ENCODE data around the gene TIMM10. TPM values are rescaled to one million over a fixed set of nuclear protein-coding genes. Genes with fewer than 3 reads are reported as not detected.

Gene TIMM10
- total RNA-seq, 1 experiment from 2014 or later, result 68.5 TPM

DNA sequence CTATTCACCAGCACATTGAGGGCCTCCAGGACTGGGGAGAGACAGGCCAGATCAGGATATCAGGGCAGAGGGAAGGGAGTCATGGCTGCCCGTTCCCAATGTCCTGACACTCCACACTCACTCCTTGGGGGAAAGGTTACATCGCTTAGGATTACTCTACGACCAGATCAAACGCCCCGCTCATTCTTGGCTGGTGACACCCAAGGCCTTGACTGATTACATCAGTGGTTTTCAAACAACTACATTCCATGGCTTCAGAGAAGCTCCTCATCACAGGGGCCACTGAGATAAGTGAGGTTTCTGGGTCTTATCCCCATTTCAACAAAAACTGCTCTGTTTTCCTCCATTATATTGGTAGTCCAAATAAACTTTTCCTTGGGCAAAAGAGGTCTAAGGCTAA is 21.9 kb upstream of the TIMM10 start:
- no peaks in the 10 kb centered on the region for H3K9me3 Mint-ChIP-seq (ENCODE audit: low read depth, unreplicated experiment)
- TF ChIP-seq, protein P1, sequence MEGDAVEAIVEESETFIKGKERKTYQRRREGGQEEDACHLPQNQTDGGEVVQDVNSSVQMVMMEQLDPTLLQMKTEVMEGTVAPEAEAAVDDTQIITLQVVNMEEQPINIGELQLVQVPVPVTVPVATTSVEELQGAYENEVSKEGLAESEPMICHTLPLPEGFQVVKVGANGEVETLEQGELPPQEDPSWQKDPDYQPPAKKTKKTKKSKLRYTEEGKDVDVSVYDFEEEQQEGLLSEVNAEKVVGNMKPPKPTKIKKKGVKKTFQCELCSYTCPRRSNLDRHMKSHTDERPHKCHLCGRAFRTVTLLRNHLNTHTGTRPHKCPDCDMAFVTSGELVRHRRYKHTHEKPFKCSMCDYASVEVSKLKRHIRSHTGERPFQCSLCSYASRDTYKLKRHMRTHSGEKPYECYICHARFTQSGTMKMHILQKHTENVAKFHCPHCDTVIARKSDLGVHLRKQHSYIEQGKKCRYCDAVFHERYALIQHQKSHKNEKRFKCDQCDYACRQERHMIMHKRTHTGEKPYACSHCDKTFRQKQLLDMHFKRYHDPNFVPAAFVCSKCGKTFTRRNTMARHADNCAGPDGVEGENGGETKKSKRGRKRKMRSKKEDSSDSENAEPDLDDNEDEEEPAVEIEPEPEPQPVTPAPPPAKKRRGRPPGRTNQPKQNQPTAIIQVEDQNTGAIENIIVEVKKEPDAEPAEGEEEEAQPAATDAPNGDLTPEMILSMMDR (IDR thresholded peaks at IDR 0.05; ENCODE audit: unreplicated experiment), result no peak
- CTCF ChIA-PET, result no interaction called here
- no peak overlapping the region for H3K4me3 Mint-ChIP-seq (ENCODE audit: low read depth, unreplicated experiment)
- no peak overlapping the region for H3K27ac Mint-ChIP-seq (ENCODE audit: unreplicated experiment)
- no TSS peak for BruUV-seq (replicated peaks)
- H3K4me1 Mint-ChIP-seq (ENCODE audit: low read depth, unreplicated experiment), result no peaks in the 10 kb centered on the region
- no peak for DNase-seq
- intact Hi-C loops (cut with micrococcal nuclease; ENCODE audit: unreplicated experiment), result no loop called here
- peaks cover 4% of the 10 kb centered on the region for H3K36me3 Mint-ChIP-seq (ENCODE audit: insufficient read depth, unreplicated experiment)
- H3K27me3 Mint-ChIP-seq (ENCODE audit: unreplicated experiment), result no peaks in the 10 kb centered on the region

DNA sequence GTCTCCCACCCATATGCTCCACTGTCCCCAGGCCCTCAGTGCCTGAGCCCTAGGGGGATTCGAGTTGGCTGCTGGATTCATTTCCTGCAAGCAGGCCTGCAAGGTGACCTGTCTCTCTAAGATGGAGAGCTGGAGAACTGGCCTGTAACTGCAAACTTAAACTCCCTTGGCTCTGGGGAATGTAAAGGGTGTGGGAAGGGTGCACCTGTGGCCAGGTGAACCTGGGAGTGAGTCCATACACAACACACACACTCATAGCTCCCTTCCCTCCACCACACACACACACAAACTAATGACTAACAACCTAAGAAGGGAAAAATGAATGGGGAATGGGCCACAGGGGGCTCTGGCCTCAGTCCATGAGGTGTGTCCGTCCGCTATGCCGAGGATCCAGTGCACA is 21.4 kb upstream of the TIMM10 start:
- intact Hi-C loops (cut with micrococcal nuclease; ENCODE audit: unreplicated experiment), result no loop called here
- TF ChIP-seq, protein P1 (IDR thresholded peaks at IDR 0.05; ENCODE audit: unreplicated experiment), result no peak
- Mint-ChIP-seq H3K27me3 (ENCODE audit: unreplicated experiment) (no peaks in the 10 kb centered on the region), H3K27ac (ENCODE audit: unreplicated experiment) (no peak overlapping the region), H3K36me3 (ENCODE audit: insufficient read depth, unreplicated experiment) (peaks cover 4% of the 10 kb centered on the region), H3K4me3 (ENCODE audit: low read depth, unreplicated experiment) (no peak overlapping the region), H3K9me3 (ENCODE audit: low read depth, unreplicated experiment) (no peaks in the 10 kb centered on the region), H3K4me1 (ENCODE audit: low read depth, unreplicated experiment) (no peaks in the 10 kb centered on the region)
- TSS peak; percentile 76 for BruUV-seq (replicated peaks)
- no peak for DNase-seq
- CTCF ChIA-PET, result no interaction called here

DNA sequence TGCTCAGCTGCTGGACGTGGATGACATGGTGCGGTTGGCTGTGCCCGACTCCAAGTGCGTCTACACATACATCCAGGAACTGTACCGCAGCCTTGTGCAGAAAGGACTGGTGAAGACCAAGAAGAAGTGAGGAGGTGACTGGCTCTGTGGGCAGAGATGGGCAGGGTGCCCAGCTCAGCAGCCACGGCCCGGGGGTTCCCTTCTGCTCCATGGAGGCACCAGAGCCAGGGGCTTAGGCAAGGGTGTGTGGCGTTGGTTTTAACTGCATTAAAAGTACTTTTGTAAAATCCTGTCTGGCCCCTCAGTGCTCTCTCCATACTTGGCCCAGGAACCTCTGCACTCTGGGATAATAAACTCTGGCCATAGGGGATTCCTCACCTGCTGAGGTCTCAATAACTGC is 19.4 kb upstream of the TIMM10 start:
- CTCF ChIA-PET, result no interaction called here
- no peak for DNase-seq
- no peak overlapping the region for H3K27ac Mint-ChIP-seq (ENCODE audit: unreplicated experiment)
- no TSS peak for BruUV-seq (replicated peaks)
- intact Hi-C loops (cut with micrococcal nuclease; ENCODE audit: unreplicated experiment), result no loop called here
- no peaks in the 10 kb centered on the region for H3K27me3 Mint-ChIP-seq (ENCODE audit: unreplicated experiment)
- H3K4me1 Mint-ChIP-seq (ENCODE audit: low read depth, unreplicated experiment), result no peaks in the 10 kb centered on the region
- no peaks in the 10 kb centered on the region for H3K9me3 Mint-ChIP-seq (ENCODE audit: low read depth, unreplicated experiment)
- no peaks in the 10 kb centered on the region for H3K36me3 Mint-ChIP-seq (ENCODE audit: insufficient read depth, unreplicated experiment)
- H3K4me3 Mint-ChIP-seq (ENCODE audit: low read depth, unreplicated experiment), result no peak overlapping the region
- TF ChIP-seq, protein P1 (IDR thresholded peaks at IDR 0.05; ENCODE audit: unreplicated experiment), result no peak

DNA sequence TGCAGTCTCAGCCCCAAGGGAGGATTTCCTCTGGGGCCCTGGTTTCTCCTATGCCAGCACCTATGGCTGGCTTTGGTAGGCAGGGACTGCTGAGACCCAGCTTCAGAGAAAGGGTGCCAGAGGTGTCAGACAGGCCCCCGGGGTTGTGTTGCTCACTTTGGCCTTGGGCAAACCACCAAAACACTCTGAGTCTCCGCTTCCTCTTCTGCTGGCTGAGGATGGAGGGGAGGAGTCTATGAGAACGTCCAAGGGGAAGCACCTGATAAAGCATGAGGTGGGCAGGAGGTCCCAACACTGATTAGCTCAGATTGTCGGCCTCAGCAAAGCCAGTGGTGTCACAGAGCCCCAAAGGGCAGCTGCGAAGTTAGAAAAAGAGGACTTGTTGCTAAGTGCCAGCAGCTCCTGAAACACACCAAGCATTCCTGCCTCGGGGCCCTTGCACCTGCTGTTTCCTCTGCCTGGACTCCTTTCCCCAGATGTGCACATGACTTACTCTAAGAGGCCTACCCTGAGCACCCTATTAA is 17.4 kb upstream of the TIMM10 start:
- Mint-ChIP-seq H3K4me3 (ENCODE audit: low read depth, unreplicated experiment) (no peak overlapping the region), H3K36me3 (ENCODE audit: insufficient read depth, unreplicated experiment) (peaks cover 5% of the 10 kb centered on the region), H3K27me3 (ENCODE audit: unreplicated experiment) (peaks cover 9% of the 10 kb centered on the region), H3K9me3 (ENCODE audit: low read depth, unreplicated experiment) (no peaks in the 10 kb centered on the region), H3K27ac (ENCODE audit: unreplicated experiment) (no peak overlapping the region), H3K4me1 (ENCODE audit: low read depth, unreplicated experiment) (no peaks in the 10 kb centered on the region)
- CTCF ChIA-PET, result interaction anchor here (1.5 kb wide), 1 partner anchor 93 kb away, joined by 3 read pairs; no protein-coding TSS in a partner anchor
- DNase-seq, result no peak
- BruUV-seq (replicated peaks), result no TSS peak
- intact Hi-C loops (cut with micrococcal nuclease; ENCODE audit: unreplicated experiment), result no loop called here
- TF ChIP-seq, protein P1 (IDR thresholded peaks at IDR 0.05; ENCODE audit: unreplicated experiment), result no peak
